Measurements from ENCODE around the gene RNF113B.

Gene RNF113B

GRCh38 chr13:98143157-98143553 is 33.9 kb downstream of the RNF113B start:
- in situ Hi-C loops (cut with HindIII; ENCODE audit: low sequenced_read_pairs): loop anchor here (10.0 to 25.0 kb wide), 2 partner anchors 194 to 282 kb away; no protein-coding TSS in a partner anchor

- in situ Hi-C loops (cut with HindIII; ENCODE audit: low sequenced_read_pairs): loop anchor here (10.0 to 25.0 kb wide), 2 partner anchors 195 to 282 kb away; no protein-coding TSS in a partner anchor
Measured at GRCh38 chr13:98142380-98143156, 34.5 kb downstream of the RNF113B start, which contains the start of gene FARP1. FARP1 (plus strand) TSS chr13:98143094; CDS start chr13:98213243, 70,149 bp downstream.

- in situ Hi-C loops (cut with HindIII; ENCODE audit: low sequenced_read_pairs): loop anchor here (10.0 to 25.0 kb wide), 2 partner anchors 196 to 283 kb away; no protein-coding TSS in a partner anchor
Measured at GRCh38 chr13:98141509-98142379, 35.3 kb downstream of the RNF113B start.

- in situ Hi-C loops (cut with HindIII; ENCODE audit: low sequenced_read_pairs): loop anchor here (10.0 to 25.0 kb wide), 2 partner anchors 196 to 284 kb away; no protein-coding TSS in a partner anchor
Measured at GRCh38 chr13:98141091-98141490, 36.0 kb downstream of the RNF113B start.

- in situ Hi-C loops (cut with HindIII; ENCODE audit: low sequenced_read_pairs): loop anchor here (25.0 kb wide), 1 partner anchor 202 kb away; no protein-coding TSS in a partner anchor
Measured at GRCh38 chr13:98134901-98135300, 42.2 kb downstream of the RNF113B start.

- in situ Hi-C loops (cut with HindIII; ENCODE audit: low sequenced_read_pairs): loop anchor here (25.0 kb wide), 1 partner anchor 203 kb away; no protein-coding TSS in a partner anchor
Measured at GRCh38 chr13:98133946-98134345, 43.1 kb downstream of the RNF113B start.

GRCh38 chr13:98129059-98129746 is 47.9 kb downstream of the RNF113B start:
- in situ Hi-C loops (cut with HindIII; ENCODE audit: low sequenced_read_pairs): loop anchor here (25.0 kb wide), 1 partner anchor 208 kb away; no protein-coding TSS in a partner anchor
